Ishikawa (cell line): ENCODE measurements around the gene PRSS1.

ENCODE experiments used
- CREB1 ChIP-seq: IDR thresholded peaks from 2 replicates; pipeline ENCODE4 v1.6.1; 2012; ENCODE audit warnings: low read depth
- FOXM1 ChIP-seq: IDR thresholded peaks from 2 replicates; pipeline ENCODE4 v1.6.1; 2012; ENCODE audit warnings: low read depth, borderline replicate concordance
- TAF1 ChIP-seq: IDR thresholded peaks from 2 replicates; pipeline ENCODE4 v1.6.1; 2012; ENCODE audit warnings: low read depth, mild to moderate bottlenecking
- YY1 ChIP-seq: IDR thresholded peaks from 2 replicates; pipeline ENCODE4 v1.6.1; 2012; ENCODE audit warnings: low read depth
- TF ChIP-seq, protein P1 (sequence below): IDR thresholded peaks from 2 replicates; pipeline ENCODE4 v1.6.1; 2012
- TF ChIP-seq, protein P2 (sequence below): IDR thresholded peaks from 2 replicates; pipeline ENCODE4 v1.6.1; 2012; ENCODE audit warnings: low read depth, mild to moderate bottlenecking

DNA sequence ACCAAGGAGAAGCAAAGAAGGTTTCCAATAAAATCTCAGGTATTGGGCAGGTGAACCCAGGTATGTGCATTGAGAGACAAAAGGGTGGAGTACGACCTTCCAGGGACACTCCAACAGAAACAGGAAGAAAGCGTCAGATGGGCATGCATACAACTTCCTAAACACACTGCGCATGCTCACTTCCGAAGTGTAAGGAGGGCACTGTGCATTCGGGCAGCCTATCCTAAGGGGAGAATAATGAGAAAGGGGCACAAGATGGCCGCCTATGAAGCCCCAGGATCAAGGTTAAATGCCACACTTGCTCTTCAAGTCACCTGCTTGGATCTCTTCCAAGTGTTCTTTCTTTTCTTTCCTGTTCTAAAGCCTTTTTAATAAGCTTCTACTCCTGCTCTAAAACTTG is 39.4 kb upstream of the PRSS1 start:
- TF ChIP-seq, protein P1, sequence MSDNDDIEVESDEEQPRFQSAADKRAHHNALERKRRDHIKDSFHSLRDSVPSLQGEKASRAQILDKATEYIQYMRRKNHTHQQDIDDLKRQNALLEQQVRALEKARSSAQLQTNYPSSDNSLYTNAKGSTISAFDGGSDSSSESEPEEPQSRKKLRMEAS = no peak
- TF ChIP-seq, protein P2, sequence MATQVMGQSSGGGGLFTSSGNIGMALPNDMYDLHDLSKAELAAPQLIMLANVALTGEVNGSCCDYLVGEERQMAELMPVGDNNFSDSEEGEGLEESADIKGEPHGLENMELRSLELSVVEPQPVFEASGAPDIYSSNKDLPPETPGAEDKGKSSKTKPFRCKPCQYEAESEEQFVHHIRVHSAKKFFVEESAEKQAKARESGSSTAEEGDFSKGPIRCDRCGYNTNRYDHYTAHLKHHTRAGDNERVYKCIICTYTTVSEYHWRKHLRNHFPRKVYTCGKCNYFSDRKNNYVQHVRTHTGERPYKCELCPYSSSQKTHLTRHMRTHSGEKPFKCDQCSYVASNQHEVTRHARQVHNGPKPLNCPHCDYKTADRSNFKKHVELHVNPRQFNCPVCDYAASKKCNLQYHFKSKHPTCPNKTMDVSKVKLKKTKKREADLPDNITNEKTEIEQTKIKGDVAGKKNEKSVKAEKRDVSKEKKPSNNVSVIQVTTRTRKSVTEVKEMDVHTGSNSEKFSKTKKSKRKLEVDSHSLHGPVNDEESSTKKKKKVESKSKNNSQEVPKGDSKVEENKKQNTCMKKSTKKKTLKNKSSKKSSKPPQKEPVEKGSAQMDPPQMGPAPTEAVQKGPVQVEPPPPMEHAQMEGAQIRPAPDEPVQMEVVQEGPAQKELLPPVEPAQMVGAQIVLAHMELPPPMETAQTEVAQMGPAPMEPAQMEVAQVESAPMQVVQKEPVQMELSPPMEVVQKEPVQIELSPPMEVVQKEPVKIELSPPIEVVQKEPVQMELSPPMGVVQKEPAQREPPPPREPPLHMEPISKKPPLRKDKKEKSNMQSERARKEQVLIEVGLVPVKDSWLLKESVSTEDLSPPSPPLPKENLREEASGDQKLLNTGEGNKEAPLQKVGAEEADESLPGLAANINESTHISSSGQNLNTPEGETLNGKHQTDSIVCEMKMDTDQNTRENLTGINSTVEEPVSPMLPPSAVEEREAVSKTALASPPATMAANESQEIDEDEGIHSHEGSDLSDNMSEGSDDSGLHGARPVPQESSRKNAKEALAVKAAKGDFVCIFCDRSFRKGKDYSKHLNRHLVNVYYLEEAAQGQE = no peak
- TF ChIP-seq TAF1 = no peak
- TF ChIP-seq CREB1 = no peak
- no peak for TF ChIP-seq FOXM1
- TF ChIP-seq YY1 = no peak
